WTC11 (cell line): ENCODE data around the gene WDHD1.

Source experiments
- IRF2 ChIP-seq: sonication (generic); formaldehyde crosslinking; IDR thresholded peaks from 2 replicates; pipeline ENCODE4 v1.8.0; 2022; ENCODE audit warnings: low read depth, missing genetic modification reagents, borderline replicate concordance
- SP1 ChIP-seq: sonication (generic); formaldehyde crosslinking; conservative IDR thresholded peaks from 2 replicates; pipeline ENCODE4 v1.8.1; 2022; ENCODE audit warnings: missing genetic modification reagents
- TF ChIP-seq, protein P1 (sequence below): sonication (generic); formaldehyde crosslinking; IDR thresholded peaks from 2 replicates; pipeline ENCODE4 v1.8.1; 2022; ENCODE audit warnings: low read depth, missing genetic modification reagents, borderline replicate concordance
- TF ChIP-seq, protein P2 (sequence below): sonication (generic); formaldehyde crosslinking; IDR thresholded peaks from 2 replicates; pipeline ENCODE4 v1.8.0; 2022; ENCODE audit warnings: mild to moderate bottlenecking, missing genetic modification reagents
- TF ChIP-seq, protein P3 (sequence below): fragments of 200-600 bp; IDR thresholded peaks from 2 replicates; pipeline ENCODE4 v1.8.0; 2022; ENCODE audit warnings: antibody characterized with exemption
- TF ChIP-seq, protein P4 (sequence below): sonication (generic); formaldehyde crosslinking; conservative IDR thresholded peaks from 2 replicates; pipeline ENCODE4 v1.8.1; 2022; ENCODE audit warnings: mild to moderate bottlenecking, missing genetic modification reagents
- TF ChIP-seq, protein P5 (sequence below): sonication (generic); formaldehyde crosslinking; IDR thresholded peaks from 2 replicates; pipeline ENCODE4 v1.8.1; 2023; ENCODE audit warnings: mild to moderate bottlenecking, missing genetic modification reagents, moderate library complexity
- TF ChIP-seq, protein P6 (sequence below): fragments of 250-450 bp; sonication (Bioruptor Pico); IDR thresholded peaks from 2 replicates; pipeline ENCODE4 v1.9.0; 2021; ENCODE audit warnings: mild to moderate bottlenecking, borderline replicate concordance

DNA sequence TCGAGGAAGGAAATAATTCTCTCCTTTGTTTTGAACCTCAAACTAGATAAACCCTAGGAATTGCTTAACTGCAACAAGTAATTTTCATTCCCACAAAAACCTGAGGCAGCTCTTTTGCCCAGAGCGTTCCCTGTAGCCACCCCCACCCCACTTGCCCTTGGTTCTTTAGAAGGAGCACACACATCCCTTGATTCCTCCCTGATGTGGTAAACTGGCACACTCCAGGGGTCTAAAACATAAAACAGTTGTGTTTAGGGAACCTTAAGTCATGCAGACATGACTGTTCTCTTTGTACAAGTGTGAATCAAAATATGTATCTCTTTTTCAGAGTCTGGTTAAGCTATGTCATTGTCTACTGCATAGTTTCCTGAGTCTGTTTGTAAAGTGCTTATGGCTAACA is 38.5 kb upstream of the WDHD1 start:
- TF ChIP-seq, protein P1, sequence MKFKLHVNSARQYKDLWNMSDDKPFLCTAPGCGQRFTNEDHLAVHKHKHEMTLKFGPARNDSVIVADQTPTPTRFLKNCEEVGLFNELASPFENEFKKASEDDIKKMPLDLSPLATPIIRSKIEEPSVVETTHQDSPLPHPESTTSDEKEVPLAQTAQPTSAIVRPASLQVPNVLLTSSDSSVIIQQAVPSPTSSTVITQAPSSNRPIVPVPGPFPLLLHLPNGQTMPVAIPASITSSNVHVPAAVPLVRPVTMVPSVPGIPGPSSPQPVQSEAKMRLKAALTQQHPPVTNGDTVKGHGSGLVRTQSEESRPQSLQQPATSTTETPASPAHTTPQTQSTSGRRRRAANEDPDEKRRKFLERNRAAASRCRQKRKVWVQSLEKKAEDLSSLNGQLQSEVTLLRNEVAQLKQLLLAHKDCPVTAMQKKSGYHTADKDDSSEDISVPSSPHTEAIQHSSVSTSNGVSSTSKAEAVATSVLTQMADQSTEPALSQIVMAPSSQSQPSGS (CRISPR knock-in tag), result no peak
- TF ChIP-seq, protein P2, sequence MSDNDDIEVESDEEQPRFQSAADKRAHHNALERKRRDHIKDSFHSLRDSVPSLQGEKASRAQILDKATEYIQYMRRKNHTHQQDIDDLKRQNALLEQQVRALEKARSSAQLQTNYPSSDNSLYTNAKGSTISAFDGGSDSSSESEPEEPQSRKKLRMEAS, result no peak
- TF ChIP-seq, protein P3, sequence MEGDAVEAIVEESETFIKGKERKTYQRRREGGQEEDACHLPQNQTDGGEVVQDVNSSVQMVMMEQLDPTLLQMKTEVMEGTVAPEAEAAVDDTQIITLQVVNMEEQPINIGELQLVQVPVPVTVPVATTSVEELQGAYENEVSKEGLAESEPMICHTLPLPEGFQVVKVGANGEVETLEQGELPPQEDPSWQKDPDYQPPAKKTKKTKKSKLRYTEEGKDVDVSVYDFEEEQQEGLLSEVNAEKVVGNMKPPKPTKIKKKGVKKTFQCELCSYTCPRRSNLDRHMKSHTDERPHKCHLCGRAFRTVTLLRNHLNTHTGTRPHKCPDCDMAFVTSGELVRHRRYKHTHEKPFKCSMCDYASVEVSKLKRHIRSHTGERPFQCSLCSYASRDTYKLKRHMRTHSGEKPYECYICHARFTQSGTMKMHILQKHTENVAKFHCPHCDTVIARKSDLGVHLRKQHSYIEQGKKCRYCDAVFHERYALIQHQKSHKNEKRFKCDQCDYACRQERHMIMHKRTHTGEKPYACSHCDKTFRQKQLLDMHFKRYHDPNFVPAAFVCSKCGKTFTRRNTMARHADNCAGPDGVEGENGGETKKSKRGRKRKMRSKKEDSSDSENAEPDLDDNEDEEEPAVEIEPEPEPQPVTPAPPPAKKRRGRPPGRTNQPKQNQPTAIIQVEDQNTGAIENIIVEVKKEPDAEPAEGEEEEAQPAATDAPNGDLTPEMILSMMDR, result no peak
- TF ChIP-seq, protein P4, sequence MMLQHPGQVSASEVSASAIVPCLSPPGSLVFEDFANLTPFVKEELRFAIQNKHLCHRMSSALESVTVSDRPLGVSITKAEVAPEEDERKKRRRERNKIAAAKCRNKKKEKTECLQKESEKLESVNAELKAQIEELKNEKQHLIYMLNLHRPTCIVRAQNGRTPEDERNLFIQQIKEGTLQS, result no peak
- TF ChIP-seq, protein P5, sequence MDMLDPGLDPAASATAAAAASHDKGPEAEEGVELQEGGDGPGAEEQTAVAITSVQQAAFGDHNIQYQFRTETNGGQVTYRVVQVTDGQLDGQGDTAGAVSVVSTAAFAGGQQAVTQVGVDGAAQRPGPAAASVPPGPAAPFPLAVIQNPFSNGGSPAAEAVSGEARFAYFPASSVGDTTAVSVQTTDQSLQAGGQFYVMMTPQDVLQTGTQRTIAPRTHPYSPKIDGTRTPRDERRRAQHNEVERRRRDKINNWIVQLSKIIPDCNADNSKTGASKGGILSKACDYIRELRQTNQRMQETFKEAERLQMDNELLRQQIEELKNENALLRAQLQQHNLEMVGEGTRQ (CRISPR knock-in tag), result no peak
- TF ChIP-seq IRF2 (CRISPR knock-in tag) (no peak), SP1 (CRISPR knock-in tag) (no peak)
- TF ChIP-seq, protein P6, sequence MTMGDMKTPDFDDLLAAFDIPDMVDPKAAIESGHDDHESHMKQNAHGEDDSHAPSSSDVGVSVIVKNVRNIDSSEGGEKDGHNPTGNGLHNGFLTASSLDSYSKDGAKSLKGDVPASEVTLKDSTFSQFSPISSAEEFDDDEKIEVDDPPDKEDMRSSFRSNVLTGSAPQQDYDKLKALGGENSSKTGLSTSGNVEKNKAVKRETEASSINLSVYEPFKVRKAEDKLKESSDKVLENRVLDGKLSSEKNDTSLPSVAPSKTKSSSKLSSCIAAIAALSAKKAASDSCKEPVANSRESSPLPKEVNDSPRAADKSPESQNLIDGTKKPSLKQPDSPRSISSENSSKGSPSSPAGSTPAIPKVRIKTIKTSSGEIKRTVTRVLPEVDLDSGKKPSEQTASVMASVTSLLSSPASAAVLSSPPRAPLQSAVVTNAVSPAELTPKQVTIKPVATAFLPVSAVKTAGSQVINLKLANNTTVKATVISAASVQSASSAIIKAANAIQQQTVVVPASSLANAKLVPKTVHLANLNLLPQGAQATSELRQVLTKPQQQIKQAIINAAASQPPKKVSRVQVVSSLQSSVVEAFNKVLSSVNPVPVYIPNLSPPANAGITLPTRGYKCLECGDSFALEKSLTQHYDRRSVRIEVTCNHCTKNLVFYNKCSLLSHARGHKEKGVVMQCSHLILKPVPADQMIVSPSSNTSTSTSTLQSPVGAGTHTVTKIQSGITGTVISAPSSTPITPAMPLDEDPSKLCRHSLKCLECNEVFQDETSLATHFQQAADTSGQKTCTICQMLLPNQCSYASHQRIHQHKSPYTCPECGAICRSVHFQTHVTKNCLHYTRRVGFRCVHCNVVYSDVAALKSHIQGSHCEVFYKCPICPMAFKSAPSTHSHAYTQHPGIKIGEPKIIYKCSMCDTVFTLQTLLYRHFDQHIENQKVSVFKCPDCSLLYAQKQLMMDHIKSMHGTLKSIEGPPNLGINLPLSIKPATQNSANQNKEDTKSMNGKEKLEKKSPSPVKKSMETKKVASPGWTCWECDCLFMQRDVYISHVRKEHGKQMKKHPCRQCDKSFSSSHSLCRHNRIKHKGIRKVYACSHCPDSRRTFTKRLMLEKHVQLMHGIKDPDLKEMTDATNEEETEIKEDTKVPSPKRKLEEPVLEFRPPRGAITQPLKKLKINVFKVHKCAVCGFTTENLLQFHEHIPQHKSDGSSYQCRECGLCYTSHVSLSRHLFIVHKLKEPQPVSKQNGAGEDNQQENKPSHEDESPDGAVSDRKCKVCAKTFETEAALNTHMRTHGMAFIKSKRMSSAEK (CRISPR knock-in tag), result no peak
